ENCODE measurements around the gene ASTN2. TPM values are rescaled to one million over a fixed set of nuclear protein-coding genes. Genes with fewer than 3 reads are reported as not detected.

Gene ASTN2
- total RNA-seq, 2 experiments from 2014 or later: 1.7 to 4.2 TPM

DNA sequence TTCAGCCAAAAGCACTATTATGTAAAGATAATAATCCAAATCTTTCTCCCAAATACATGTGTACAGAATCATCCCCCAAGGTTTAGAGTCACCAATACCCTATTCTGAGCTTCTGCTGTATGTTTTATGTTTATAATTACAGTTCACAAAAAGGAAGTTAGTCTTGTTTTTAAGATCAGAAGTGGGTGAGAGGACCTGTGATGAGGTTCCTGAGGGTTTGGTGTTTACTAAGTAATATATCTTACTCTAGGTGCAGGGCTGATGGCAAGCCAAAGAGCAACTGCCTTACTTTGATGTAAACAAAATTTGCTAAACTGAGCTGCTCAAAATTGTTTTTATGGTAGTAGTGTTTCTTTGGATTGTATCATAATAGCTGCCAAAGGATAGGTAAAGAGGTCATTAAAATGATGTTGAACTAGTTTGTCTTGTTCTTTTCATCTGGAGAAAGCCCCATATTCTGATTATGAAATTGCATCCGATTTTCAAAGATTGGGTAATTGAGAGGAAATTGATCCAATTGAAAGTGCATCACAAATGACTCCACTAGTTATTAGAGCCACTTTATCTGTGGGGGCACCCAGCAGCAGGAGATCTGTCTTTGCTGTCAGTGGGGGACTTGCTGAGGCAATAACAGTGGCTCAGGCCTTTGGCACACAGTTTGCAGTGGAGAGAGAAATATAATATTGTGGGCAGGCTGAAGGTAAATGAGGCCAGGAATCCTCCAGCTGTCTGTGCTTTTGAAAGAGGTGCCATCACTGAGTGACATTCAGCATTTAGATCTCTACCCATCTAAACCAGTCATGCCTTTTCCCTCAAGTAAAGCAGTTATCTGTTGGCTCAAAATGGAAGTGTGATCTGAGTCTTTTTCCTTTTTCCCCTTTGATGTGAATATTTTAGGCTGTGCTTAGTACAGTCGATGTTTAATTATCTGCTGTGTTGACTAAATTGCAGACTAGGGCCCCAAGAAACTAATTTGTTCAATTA is 713.7 kb downstream of the ASTN2 start:
- POLR2A ChIA-PET: interaction anchor here (0.7 to 1.0 kb wide), 3 partner anchors 16 to 938 kb away, joined by 3 to 4 read pairs (median 3); no protein-coding TSS in a partner anchor
- H3K79me2 ChIP-seq (ENCODE audit: insufficient read depth, low read depth, low read length): no peaks in the 10 kb centered on the region
- no peak overlapping the region for H2AFZ ChIP-seq (ENCODE audit: low read length)
- no peaks in the 10 kb centered on the region for H3K9me2 ChIP-seq (ENCODE audit: insufficient read depth, low read length)
- no peak overlapping the region for H3K4me3 ChIP-seq (ENCODE audit: low read depth, low read length, poor library complexity, severe bottlenecking)
- H3K4me1 ChIP-seq (ENCODE audit: insufficient read depth, low read length, poor library complexity, severe bottlenecking): no peaks in the 10 kb centered on the region
- no peak for DNase-seq (ENCODE audit: low spot score)
- CTCF ChIA-PET (ENCODE audit: unreplicated experiment): no interaction called here
- no peak overlapping the region for H3K27ac ChIP-seq (ENCODE audit: low read depth, low read length, poor library complexity, severe bottlenecking)
- intact Hi-C loops (cut with micrococcal nuclease; ENCODE audit: unreplicated experiment): no loop called here
- no peak overlapping the region for H3K4me2 ChIP-seq (ENCODE audit: low read length)
- TSS peak; percentile 21 for BruUV-seq (replicated peaks)
- TF ChIP-seq, protein P1, sequence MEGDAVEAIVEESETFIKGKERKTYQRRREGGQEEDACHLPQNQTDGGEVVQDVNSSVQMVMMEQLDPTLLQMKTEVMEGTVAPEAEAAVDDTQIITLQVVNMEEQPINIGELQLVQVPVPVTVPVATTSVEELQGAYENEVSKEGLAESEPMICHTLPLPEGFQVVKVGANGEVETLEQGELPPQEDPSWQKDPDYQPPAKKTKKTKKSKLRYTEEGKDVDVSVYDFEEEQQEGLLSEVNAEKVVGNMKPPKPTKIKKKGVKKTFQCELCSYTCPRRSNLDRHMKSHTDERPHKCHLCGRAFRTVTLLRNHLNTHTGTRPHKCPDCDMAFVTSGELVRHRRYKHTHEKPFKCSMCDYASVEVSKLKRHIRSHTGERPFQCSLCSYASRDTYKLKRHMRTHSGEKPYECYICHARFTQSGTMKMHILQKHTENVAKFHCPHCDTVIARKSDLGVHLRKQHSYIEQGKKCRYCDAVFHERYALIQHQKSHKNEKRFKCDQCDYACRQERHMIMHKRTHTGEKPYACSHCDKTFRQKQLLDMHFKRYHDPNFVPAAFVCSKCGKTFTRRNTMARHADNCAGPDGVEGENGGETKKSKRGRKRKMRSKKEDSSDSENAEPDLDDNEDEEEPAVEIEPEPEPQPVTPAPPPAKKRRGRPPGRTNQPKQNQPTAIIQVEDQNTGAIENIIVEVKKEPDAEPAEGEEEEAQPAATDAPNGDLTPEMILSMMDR (conservative IDR thresholded peaks at IDR 0.05; ENCODE audit: low read length): no peak
- no peak for TF ChIP-seq EZH2phosphoT487 (IDR thresholded peaks at IDR 0.05; ENCODE audit: borderline replicate concordance, low read depth, low read length)
- no peaks in the 10 kb centered on the region; the same call in 1 of the 2 replicates for H4K20me1 ChIP-seq (ENCODE audit: insufficient read depth, low read length)
- H3K36me3 ChIP-seq (ENCODE audit: insufficient read depth, low read length): peaks cover 39% of the 10 kb centered on the region
- H3K9me3 ChIP-seq (ENCODE audit: low read length): no peaks in the 10 kb centered on the region

DNA sequence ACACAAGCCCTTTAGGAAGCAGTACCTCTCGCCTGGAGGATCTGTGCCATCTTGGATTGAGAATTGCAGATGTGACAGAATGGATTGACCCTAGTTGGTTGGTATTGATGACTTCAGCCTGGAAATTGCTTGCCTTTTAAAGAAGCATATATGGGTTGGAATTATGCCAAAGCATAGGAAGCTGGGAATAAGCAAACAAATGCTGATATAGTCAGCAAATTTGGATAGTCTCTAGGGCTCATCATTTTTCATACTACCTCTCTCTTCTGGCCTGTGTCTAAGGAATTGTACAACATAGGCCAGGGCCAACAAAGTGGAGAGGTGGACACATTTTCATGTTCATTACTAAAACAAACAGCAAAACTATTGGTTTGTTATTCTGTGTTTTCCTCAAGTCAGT is 714.6 kb downstream of the ASTN2 start:
- no peaks in the 10 kb centered on the region; the same call in 1 of the 2 replicates for H4K20me1 ChIP-seq (ENCODE audit: insufficient read depth, low read length)
- H3K4me3 ChIP-seq (ENCODE audit: low read depth, low read length, poor library complexity, severe bottlenecking): no peak overlapping the region
- intact Hi-C loops (cut with micrococcal nuclease; ENCODE audit: unreplicated experiment): no loop called here
- H3K9me2 ChIP-seq (ENCODE audit: insufficient read depth, low read length): no peaks in the 10 kb centered on the region
- H3K79me2 ChIP-seq (ENCODE audit: insufficient read depth, low read depth, low read length): no peaks in the 10 kb centered on the region; the same call in 1 of the 2 replicates
- TF ChIP-seq, protein P1 (conservative IDR thresholded peaks at IDR 0.05; ENCODE audit: low read length): no peak
- TF ChIP-seq EZH2phosphoT487 (IDR thresholded peaks at IDR 0.05; ENCODE audit: borderline replicate concordance, low read depth, low read length): no peak
- no peak overlapping the region for H3K27ac ChIP-seq (ENCODE audit: low read depth, low read length, poor library complexity, severe bottlenecking)
- no peaks in the 10 kb centered on the region for H3K9me3 ChIP-seq (ENCODE audit: low read length)
- H3K4me1 ChIP-seq (ENCODE audit: insufficient read depth, low read length, poor library complexity, severe bottlenecking): no peaks in the 10 kb centered on the region
- POLR2A ChIA-PET: no interaction called here
- no TSS peak for BruUV-seq (replicated peaks)
- DNase-seq (ENCODE audit: low spot score): no peak
- peaks cover 39% of the 10 kb centered on the region for H3K36me3 ChIP-seq (ENCODE audit: insufficient read depth, low read length)
- no peak overlapping the region for H2AFZ ChIP-seq (ENCODE audit: low read length)
- CTCF ChIA-PET (ENCODE audit: unreplicated experiment): no interaction called here
- no peak overlapping the region for H3K4me2 ChIP-seq (ENCODE audit: low read length)

DNA sequence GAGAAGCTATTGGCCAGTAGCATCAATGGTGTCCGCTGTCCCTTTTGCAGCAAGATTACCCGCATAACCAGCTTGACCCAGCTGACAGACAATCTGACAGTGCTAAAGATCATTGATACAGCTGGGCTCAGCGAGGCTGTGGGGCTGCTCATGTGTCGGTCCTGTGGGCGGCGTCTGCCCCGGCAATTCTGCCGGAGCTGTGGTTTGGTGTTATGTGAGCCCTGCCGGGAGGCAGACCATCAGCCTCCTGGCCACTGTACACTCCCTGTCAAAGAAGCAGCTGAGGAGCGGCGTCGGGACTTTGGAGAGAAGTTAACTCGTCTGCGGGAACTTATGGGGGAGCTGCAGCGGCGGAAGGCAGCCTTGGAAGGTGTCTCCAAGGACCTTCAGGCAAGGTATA is 717.0 kb downstream of the ASTN2 start:
- no peaks in the 10 kb centered on the region for H3K9me2 ChIP-seq (ENCODE audit: insufficient read depth, low read length)
- H3K27ac ChIP-seq (ENCODE audit: low read depth, low read length, poor library complexity, severe bottlenecking): no peak overlapping the region
- no TSS peak for BruUV-seq (replicated peaks)
- no peak for DNase-seq (ENCODE audit: low spot score)
- H4K20me1 ChIP-seq (ENCODE audit: insufficient read depth, low read length): no peaks in the 10 kb centered on the region; the same call in 1 of the 2 replicates
- intact Hi-C loops (cut with micrococcal nuclease; ENCODE audit: unreplicated experiment): no loop called here
- TF ChIP-seq EZH2phosphoT487 (IDR thresholded peaks at IDR 0.05; ENCODE audit: borderline replicate concordance, low read depth, low read length): no peak
- TF ChIP-seq, protein P1 (conservative IDR thresholded peaks at IDR 0.05; ENCODE audit: low read length): no peak
- no peak overlapping the region for H2AFZ ChIP-seq (ENCODE audit: low read length)
- H3K4me1 ChIP-seq (ENCODE audit: insufficient read depth, low read length, poor library complexity, severe bottlenecking): peaks cover under 1% of the 10 kb centered on the region
- no peaks in the 10 kb centered on the region for H3K9me3 ChIP-seq (ENCODE audit: low read length)
- H3K79me2 ChIP-seq (ENCODE audit: insufficient read depth, low read depth, low read length): no peaks in the 10 kb centered on the region; the same call in 1 of the 2 replicates
- peaks cover 39% of the 10 kb centered on the region for H3K36me3 ChIP-seq (ENCODE audit: insufficient read depth, low read length)
- ChIA-PET CTCF (ENCODE audit: unreplicated experiment) (no interaction called here), POLR2A (interaction anchor here (0.8 kb wide), 1 partner anchor 19 kb away, joined by 4 read pairs; no protein-coding TSS in a partner anchor)
- H3K4me3 ChIP-seq (ENCODE audit: low read depth, low read length, poor library complexity, severe bottlenecking): no peak overlapping the region
- no peak overlapping the region for H3K4me2 ChIP-seq (ENCODE audit: low read length)
